Tibial nerve (tissue), 4 donors: ENCODE data around the gene CACNA1A.

Source experiments
- EP300 ChIP-seq, 2 donors: sonication (generic); formaldehyde crosslinking; IDR thresholded peaks; one replicate each; pipeline ENCODE4 v1.6.1; 2017; ENCODE audit warnings: antibody characterized with exemption in 2 of 2, mild to moderate bottlenecking in 1 of 2
- POLR2A ChIP-seq, 2 donors: fragments of 450-650 bp; IDR thresholded peaks; one replicate each; pipeline ENCODE4 v1.6.1; 2017; ENCODE audit warnings: antibody characterized with exemption in 2 of 2, mild to moderate bottlenecking in 2 of 2, moderate library complexity in 2 of 2
- TF ChIP-seq, protein P1 (sequence below), 5 experiments: fragments of 200-600 bp in 3 of 5; fragments of 450-650 bp in 2 of 5; sonication (generic) in 3 of 5; IDR thresholded peaks; one replicate each; pipeline ENCODE4 v1.5.1; 2016 to 2019; ENCODE audit warnings: antibody characterized with exemption in 5 of 5, mild to moderate bottlenecking in 3 of 5, moderate library complexity in 2 of 5

DNA sequence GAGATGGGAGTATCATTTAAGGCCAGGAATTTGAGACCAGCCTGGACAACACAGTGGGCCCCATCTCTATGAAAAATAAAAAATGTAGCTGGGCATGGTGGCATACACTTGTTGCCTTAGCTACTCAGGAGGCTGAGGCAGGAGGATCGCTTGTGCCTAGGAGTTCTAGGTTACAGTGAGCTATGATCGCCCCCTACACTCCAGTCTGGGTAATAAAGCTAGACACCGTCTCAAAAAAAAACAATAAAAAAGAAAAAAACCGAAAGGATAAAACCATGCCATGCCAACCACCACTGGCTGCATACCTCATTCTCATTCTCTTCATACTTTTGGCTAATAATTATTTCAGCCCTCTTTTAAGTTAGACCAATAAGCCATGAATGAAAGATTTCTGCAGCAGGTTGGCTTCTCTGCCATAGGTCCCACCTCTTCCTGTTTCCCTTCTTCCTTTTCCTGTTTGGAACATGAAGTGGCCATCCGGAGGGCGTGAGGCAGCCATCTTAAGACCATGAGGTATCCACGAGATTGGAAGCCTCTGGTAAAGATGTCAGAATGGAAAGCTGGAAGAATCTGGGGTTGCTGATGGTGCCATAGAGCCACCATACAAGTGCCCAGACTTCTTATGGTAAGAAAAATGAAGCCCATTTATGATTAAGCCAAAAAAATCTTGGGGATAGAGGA, 171.3 kb downstream of the CACNA1A start:
- TF ChIP-seq POLR2A (IDR thresholded peaks at IDR 0.05) (no peak), EP300 (IDR thresholded peaks at IDR 0.05) (no peak)
- TF ChIP-seq, protein P1, sequence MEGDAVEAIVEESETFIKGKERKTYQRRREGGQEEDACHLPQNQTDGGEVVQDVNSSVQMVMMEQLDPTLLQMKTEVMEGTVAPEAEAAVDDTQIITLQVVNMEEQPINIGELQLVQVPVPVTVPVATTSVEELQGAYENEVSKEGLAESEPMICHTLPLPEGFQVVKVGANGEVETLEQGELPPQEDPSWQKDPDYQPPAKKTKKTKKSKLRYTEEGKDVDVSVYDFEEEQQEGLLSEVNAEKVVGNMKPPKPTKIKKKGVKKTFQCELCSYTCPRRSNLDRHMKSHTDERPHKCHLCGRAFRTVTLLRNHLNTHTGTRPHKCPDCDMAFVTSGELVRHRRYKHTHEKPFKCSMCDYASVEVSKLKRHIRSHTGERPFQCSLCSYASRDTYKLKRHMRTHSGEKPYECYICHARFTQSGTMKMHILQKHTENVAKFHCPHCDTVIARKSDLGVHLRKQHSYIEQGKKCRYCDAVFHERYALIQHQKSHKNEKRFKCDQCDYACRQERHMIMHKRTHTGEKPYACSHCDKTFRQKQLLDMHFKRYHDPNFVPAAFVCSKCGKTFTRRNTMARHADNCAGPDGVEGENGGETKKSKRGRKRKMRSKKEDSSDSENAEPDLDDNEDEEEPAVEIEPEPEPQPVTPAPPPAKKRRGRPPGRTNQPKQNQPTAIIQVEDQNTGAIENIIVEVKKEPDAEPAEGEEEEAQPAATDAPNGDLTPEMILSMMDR (IDR thresholded peaks at IDR 0.05) = no peak
